HepG2 (cell line): ENCODE results near the gene EHBP1. TPM values are rescaled to one million over a fixed set of nuclear protein-coding genes. Genes with fewer than 3 reads are reported as not detected.

ENCODE experiments used
- CCAR2 ChIP-seq: fragments of 200-400 bp; formaldehyde crosslinking; optimal IDR thresholded peaks from 2 replicates; pipeline ENCODE3; 2018; ENCODE audit warnings: low read depth, mild to moderate bottlenecking, low read length, moderate library complexity
- CREB1 ChIP-seq, 2 experiments: fragments of 450-650 bp in 1 of 2; IDR thresholded peaks; 2 replicates each; pipeline ENCODE4 v1.6.1; 2016 to 2017; ENCODE audit warnings: control low read depth in 1 of 2, mild to moderate bottlenecking in 1 of 2, missing compliant biosample characterization in 1 of 2, missing genetic modification characterization in 1 of 2
- EEA1 ChIP-seq: sonication (generic); formaldehyde crosslinking; IDR thresholded peaks from 2 replicates; pipeline ENCODE4 v1.5.1; 2020; ENCODE audit warnings: mild to moderate bottlenecking, missing genetic modification reagents, borderline replicate concordance
- ERF ChIP-seq: IDR thresholded peaks from 2 replicates; pipeline ENCODE4 v1.6.1; 2018; ENCODE audit warnings: missing biosample characterization, missing genetic modification reagents
- MED13 ChIP-seq: sonication (generic); formaldehyde crosslinking; IDR thresholded peaks from 2 replicates; pipeline ENCODE4 v1.5.0; 2020; ENCODE audit warnings: missing genetic modification reagents
- MIXL1 ChIP-seq: IDR thresholded peaks from 2 replicates; pipeline ENCODE4 v1.6.1; 2016
- NFKBIZ ChIP-seq: IDR thresholded peaks from 2 replicates; pipeline ENCODE4 v1.6.1; 2018; ENCODE audit warnings: missing genetic modification reagents, missing compliant biosample characterization
- PCBP1 ChIP-seq: fragments of 200-400 bp; formaldehyde crosslinking; IDR thresholded peaks from 2 replicates; pipeline ENCODE4 v1.6.1; 2017; ENCODE audit warnings: mild to moderate bottlenecking, low read depth, low read length, borderline replicate concordance
- TSC22D2 ChIP-seq: sonication (generic); formaldehyde crosslinking; IDR thresholded peaks from 2 replicates; pipeline ENCODE4 v1.5.1; 2020; ENCODE audit warnings: missing genetic modification reagents, mild to moderate bottlenecking, borderline replicate concordance
- ZFP1 ChIP-seq: IDR thresholded peaks from 2 replicates; pipeline ENCODE4 v1.6.1; 2016
- ZKSCAN5 ChIP-seq: sonication (generic); formaldehyde crosslinking; IDR thresholded peaks from 2 replicates; pipeline ENCODE4 v1.5.1; 2020; ENCODE audit warnings: mild to moderate bottlenecking, missing genetic modification reagents
- ZMAT3 ChIP-seq: sonication (generic); formaldehyde crosslinking; conservative IDR thresholded peaks from 2 replicates; pipeline ENCODE4 v1.7.0; 2021; ENCODE audit warnings: missing genetic modification reagents
- ZNF12 ChIP-seq: sonication (generic); formaldehyde crosslinking; IDR thresholded peaks from 2 replicates; pipeline ENCODE4 v1.5.0; 2020; ENCODE audit warnings: missing genetic modification reagents
- ZNF280D ChIP-seq: sonication (generic); formaldehyde crosslinking; IDR thresholded peaks from 2 replicates; pipeline ENCODE4 v1.5.1; 2020; ENCODE audit warnings: mild to moderate bottlenecking, missing genetic modification reagents
- ZNF567 ChIP-seq: sonication (generic); formaldehyde crosslinking; IDR thresholded peaks from 2 replicates; pipeline ENCODE4 v1.8.1; 2023; ENCODE audit warnings: mild to moderate bottlenecking, missing genetic modification reagents, borderline replicate concordance
- ZNF569 ChIP-seq: sonication (generic); formaldehyde crosslinking; IDR thresholded peaks from 2 replicates; pipeline ENCODE4 v1.5.0; 2020; ENCODE audit warnings: mild to moderate bottlenecking, missing genetic modification reagents, moderate library complexity, borderline replicate concordance
- ZNF629 ChIP-seq: sonication (generic); formaldehyde crosslinking; conservative IDR thresholded peaks from 2 replicates; pipeline ENCODE4 v1.5.0; 2020; ENCODE audit warnings: missing genetic modification reagents
- ZNF747 ChIP-seq: sonication (generic); formaldehyde crosslinking; IDR thresholded peaks from 2 replicates; pipeline ENCODE4 v1.8.1; 2023; ENCODE audit warnings: missing genetic modification reagents, mild to moderate bottlenecking, borderline replicate concordance
- ZNF788 ChIP-seq: sonication (generic); formaldehyde crosslinking; IDR thresholded peaks from 2 replicates; pipeline ENCODE4 v1.5.0; 2020; ENCODE audit warnings: mild to moderate bottlenecking, missing genetic modification reagents, borderline replicate concordance
- polyA plus RNA-seq, 8 experiments: library from polyadenylated mRNA; depleted of rRNA in 3 of 8; stranded (reverse) in 7 of 8; unstranded in 1 of 8; fragments of >200 nt; fragmentation: Illumina TruSeq in 4 of 8; extraction: Trizol in 4 of 8; gene quantifications; 2 replicates each; pipeline versions ENCODE4 v1.2.1 to v1.2.3, GENCODE V29; 2011 to 2016; ENCODE audit warnings: low read depth in 4 of 8, missing spikeins in 1 of 8, mixed read lengths in 1 of 8; ENCODE audit not compliant: insufficient read depth in 1 of 8
- total RNA-seq, 5 experiments: library from RNA; depleted of rRNA; stranded (reverse); fragments of >200 nt; fragmentation: Illumina TruSeq; extraction: Trizol; gene quantifications; 2 replicates each; pipeline ENCODE4 v1.2.3, GENCODE V29; 2016; ENCODE audit warnings: low read depth in 1 of 5
- TF ChIP-seq, protein P1 (sequence below): sonication (generic); formaldehyde crosslinking; IDR thresholded peaks from 2 replicates; pipeline ENCODE4 v1.4.0; 2020; ENCODE audit warnings: missing genetic modification reagents, borderline replicate concordance
- TF ChIP-seq, protein P2 (sequence below): sonication (generic); formaldehyde crosslinking; IDR thresholded peaks from 2 replicates; pipeline ENCODE4 v1.9.0; 2021; ENCODE audit warnings: missing genetic modification reagents, mild to moderate bottlenecking, borderline replicate concordance

Gene EHBP1
- total and polyA plus RNA-seq, 2 of the 13 experiments (the other 11 are each of a cell fraction or from before 2014, with no cell fraction given) = 93.5 to 146 TPM

GRCh38 chr2:63050334-63051041, 345.0 kb downstream of the EHBP1 start, which contains the start of gene OTX1 (continued):
- TF ChIP-seq ZNF747 (no peak; the same call in 1 of the 2 replicates), PCBP1 (peak; percentile 90), ZNF788 (peak; percentile 77; the same call in 1 of the 2 replicates), TSC22D2 (CRISPR knock-in tag) (no peak; the same call in 1 of the 2 replicates), ZFP1 (no peak), ZNF569 (CRISPR knock-in tag) (no peak), ZNF12 (CRISPR knock-in tag) (peak; percentile 17; the same call in 1 of the 2 replicates), ERF (CRISPR knock-in tag) (peak; percentile 50; the same call in 1 of the 2 replicates), CREB1 (IDR thresholded peaks at IDR 0.05) (peak; percentile 79), CREB1 (CRISPR knock-in tag; IDR thresholded peaks at IDR 0.05) (peak; percentile 75), ZNF629 (CRISPR knock-in tag) (no peak), ZNF280D (peak; percentile 69; the same call in 1 of the 2 replicates), MED13 (CRISPR knock-in tag) (no peak), ZMAT3 (peak; percentile 56; the same call in 1 of the 2 replicates), NFKBIZ (CRISPR knock-in tag) (no peak; the same call in 1 of the 2 replicates), ZNF567 (no peak), ZKSCAN5 (CRISPR knock-in tag) (no peak), CCAR2 (no peak), MIXL1 (CRISPR knock-in tag) (peak; percentile 75; the same call in 1 of the 2 replicates), EEA1 (peak; percentile 5; the same call in 1 of the 2 replicates)
- TF ChIP-seq, protein P1, sequence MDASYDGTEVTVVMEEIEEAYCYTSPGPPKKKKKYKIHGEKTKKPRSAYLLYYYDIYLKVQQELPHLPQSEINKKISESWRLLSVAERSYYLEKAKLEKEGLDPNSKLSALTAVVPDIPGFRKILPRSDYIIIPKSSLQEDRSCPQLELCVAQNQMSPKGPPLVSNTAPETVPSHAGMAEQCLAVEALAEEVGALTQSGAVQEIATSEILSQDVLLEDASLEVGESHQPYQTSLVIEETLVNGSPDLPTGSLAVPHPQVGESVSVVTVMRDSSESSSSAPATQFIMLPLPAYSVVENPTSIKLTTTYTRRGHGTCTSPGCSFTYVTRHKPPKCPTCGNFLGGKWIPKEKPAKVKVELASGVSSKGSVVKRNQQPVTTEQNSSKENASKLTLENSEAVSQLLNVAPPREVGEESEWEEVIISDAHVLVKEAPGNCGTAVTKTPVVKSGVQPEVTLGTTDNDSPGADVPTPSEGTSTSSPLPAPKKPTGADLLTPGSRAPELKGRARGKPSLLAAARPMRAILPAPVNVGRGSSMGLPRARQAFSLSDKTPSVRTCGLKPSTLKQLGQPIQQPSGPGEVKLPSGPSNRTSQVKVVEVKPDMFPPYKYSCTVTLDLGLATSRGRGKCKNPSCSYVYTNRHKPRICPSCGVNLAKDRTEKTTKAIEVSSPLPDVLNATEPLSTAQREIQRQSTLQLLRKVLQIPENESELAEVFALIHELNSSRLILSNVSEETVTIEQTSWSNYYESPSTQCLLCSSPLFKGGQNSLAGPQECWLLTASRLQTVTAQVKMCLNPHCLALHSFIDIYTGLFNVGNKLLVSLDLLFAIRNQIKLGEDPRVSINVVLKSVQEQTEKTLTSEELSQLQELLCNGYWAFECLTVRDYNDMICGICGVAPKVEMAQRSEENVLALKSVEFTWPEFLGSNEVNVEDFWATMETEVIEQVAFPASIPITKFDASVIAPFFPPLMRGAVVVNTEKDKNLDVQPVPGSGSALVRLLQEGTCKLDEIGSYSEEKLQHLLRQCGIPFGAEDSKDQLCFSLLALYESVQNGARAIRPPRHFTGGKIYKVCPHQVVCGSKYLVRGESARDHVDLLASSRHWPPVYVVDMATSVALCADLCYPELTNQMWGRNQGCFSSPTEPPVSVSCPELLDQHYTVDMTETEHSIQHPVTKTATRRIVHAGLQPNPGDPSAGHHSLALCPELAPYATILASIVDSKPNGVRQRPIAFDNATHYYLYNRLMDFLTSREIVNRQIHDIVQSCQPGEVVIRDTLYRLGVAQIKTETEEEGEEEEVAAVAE (CRISPR knock-in tag) = no peak
- TF ChIP-seq, protein P2, sequence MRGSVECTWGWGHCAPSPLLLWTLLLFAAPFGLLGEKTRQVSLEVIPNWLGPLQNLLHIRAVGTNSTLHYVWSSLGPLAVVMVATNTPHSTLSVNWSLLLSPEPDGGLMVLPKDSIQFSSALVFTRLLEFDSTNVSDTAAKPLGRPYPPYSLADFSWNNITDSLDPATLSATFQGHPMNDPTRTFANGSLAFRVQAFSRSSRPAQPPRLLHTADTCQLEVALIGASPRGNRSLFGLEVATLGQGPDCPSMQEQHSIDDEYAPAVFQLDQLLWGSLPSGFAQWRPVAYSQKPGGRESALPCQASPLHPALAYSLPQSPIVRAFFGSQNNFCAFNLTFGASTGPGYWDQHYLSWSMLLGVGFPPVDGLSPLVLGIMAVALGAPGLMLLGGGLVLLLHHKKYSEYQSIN (CRISPR knock-in tag) = no peak
